Activated B cell treated with CpG ODN at 0.5 μM for 24 hours (primary cell): ENCODE results near the gene ENTHD1. TPM values are rescaled to one million over a fixed set of nuclear protein-coding genes. Genes with fewer than 3 reads are reported as not detected.

Experiments used
- ATAC-seq: fragments of 200-7000 bp; cut with Tn5 transposase; one replicate; pipeline ENCODE4 v1.10.0; 2021; ENCODE audit warnings: low read depth, mild to moderate bottlenecking, moderate library complexity
- CTCF ChIA-PET: fragments of 350-600 bp; sonication (Branson Sonifier 250); formaldehyde crosslinking; loops from one replicate; lab custom pipeline; 2021; ENCODE audit warnings: antibody characterized with exemption; lab: Charles Lee
- POLR2A ChIA-PET: fragments of 350-600 bp; sonication (Branson Sonifier 250); formaldehyde crosslinking; loops from one replicate; lab custom pipeline; 2021; ENCODE audit warnings: antibody characterized with exemption; lab: Charles Lee
- DNase-seq: peaks from one replicate; pipeline ENCODE4 v3.0.0; 2022
- H3K27ac Mint-ChIP-seq: one replicate; pipeline ENCODE4 v1.8.0; 2020; ENCODE audit warnings: mixed read lengths
- H3K27me3 Mint-ChIP-seq: one replicate; pipeline ENCODE4 v1.8.0; 2021; ENCODE audit warnings: mixed read lengths
- H3K36me3 Mint-ChIP-seq: one replicate; pipeline ENCODE4 v1.8.0; 2021; ENCODE audit warnings: low read depth, mixed read lengths
- H3K4me1 Mint-ChIP-seq: one replicate; pipeline ENCODE4 v1.8.0; 2021; ENCODE audit warnings: mixed read lengths
- H3K4me3 Mint-ChIP-seq: one replicate; pipeline ENCODE4 v1.8.0; 2020; ENCODE audit warnings: mild to moderate bottlenecking, mixed read lengths
- H3K9me3 Mint-ChIP-seq: one replicate; pipeline ENCODE4 v1.8.0; 2020; ENCODE audit warnings: mixed read lengths
- intact Hi-C: fragments of 100-400 bp; cut with micrococcal nuclease; formaldehyde crosslinking; loops from one replicate; pipeline ENCODE4 v1.15.1; 2024
- total RNA-seq: library from RNA; stranded (reverse); gene quantifications from 2 replicates; pipeline ENCODE4 v1.2.3, GENCODE V29; 2022
- TF ChIP-seq, protein P1 (sequence below): fragments of 200-600 bp; IDR thresholded peaks from one replicate; pipeline ENCODE4 v1.8.0; 2022; ENCODE audit warnings: antibody characterized with exemption, mild to moderate bottlenecking

Gene ENTHD1
- total RNA-seq, 1 donor from 2014 or later, result not detected

DNA sequence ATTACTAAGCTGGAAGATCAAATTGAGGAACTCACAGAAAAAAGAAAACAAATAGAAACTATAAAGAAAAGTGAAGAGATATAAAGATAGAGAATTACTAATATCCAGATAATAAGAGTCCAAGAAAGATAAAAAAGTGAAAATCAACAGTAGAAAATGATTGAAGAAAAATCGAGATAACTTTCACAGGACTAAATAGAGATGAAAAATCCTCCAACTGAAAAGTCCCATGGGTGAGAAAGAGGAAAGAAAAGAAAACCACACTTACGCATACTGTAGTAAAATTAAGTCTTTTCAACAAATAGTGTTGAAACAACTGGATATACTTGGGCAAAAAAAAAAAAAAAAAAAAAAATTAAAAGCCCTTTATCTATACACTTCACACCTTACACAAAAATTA lies 60.0 kb downstream of the ENTHD1 start:
- Mint-ChIP-seq H3K4me3 (peak overlapping the region; percentile 9), H3K9me3 (peaks cover 14% of the 10 kb centered on the region), H3K4me1 (peaks cover 58% of the 10 kb centered on the region), H3K27ac (peak overlapping the region; percentile 6), H3K36me3 (peaks cover 14% of the 10 kb centered on the region), H3K27me3 (no peaks in the 10 kb centered on the region)
- TF ChIP-seq, protein P1, sequence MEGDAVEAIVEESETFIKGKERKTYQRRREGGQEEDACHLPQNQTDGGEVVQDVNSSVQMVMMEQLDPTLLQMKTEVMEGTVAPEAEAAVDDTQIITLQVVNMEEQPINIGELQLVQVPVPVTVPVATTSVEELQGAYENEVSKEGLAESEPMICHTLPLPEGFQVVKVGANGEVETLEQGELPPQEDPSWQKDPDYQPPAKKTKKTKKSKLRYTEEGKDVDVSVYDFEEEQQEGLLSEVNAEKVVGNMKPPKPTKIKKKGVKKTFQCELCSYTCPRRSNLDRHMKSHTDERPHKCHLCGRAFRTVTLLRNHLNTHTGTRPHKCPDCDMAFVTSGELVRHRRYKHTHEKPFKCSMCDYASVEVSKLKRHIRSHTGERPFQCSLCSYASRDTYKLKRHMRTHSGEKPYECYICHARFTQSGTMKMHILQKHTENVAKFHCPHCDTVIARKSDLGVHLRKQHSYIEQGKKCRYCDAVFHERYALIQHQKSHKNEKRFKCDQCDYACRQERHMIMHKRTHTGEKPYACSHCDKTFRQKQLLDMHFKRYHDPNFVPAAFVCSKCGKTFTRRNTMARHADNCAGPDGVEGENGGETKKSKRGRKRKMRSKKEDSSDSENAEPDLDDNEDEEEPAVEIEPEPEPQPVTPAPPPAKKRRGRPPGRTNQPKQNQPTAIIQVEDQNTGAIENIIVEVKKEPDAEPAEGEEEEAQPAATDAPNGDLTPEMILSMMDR, result no peak
- ATAC-seq, result no peak
- intact Hi-C loops, result no loop called here
- POLR2A ChIA-PET, result no interaction called here
- DNase-seq, result no peak
- CTCF ChIA-PET, result interaction anchor here (1.2 kb wide), 1 partner anchor 12 kb away, joined by 3 read pairs; no protein-coding TSS in a partner anchor

DNA sequence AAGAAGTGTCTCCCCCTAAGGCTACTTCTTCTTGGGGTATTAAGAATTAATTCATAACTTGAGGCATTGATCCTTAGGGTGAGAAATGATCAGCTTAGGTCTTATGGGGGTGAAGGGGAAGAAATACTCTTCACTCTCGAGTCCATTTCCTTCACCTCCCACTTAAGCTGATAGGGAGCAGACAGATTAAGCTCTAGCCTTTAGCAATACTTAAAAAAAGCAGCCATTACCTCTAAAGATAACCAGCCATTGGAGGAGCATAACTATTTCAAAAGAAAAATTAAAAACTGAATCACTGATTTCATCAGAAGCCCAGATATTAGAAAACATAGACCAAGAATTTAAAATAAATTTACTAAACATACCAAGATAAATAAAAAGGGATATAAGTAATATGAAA lies 60.5 kb downstream of the ENTHD1 start:
- CTCF ChIA-PET, result interaction anchor here (1.2 kb wide), 1 partner anchor 13 kb away, joined by 3 read pairs; no protein-coding TSS in a partner anchor

DNA sequence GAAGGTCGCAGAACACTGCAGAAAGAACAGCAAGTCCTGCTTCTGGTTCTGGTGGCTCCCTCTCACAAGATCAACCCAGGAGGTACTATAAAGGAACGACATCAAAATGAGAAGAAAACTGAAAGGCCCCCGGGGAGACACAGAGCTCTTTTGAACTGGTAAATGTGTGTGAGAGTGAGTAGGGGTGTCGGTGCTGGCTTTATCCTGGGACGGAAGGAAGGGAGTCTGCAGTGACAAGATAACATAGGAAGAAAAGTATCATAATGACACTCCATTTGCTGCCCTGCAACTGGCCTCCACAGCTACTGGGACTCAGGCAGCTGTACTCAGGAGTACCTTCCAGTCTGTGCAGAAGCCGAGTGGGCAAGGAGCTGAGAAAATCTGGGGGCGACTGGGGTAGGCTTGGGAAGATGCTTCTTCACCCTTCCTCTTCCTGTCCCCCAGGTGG lies 60.9 kb downstream of the ENTHD1 start:
- intact Hi-C loops, result no loop called here
- Mint-ChIP-seq H3K4me3 (peak overlapping the region; percentile 36), H3K36me3 (peaks cover 14% of the 10 kb centered on the region), H3K27me3 (no peaks in the 10 kb centered on the region), H3K9me3 (peaks cover 14% of the 10 kb centered on the region), H3K4me1 (peaks cover 66% of the 10 kb centered on the region), H3K27ac (peak overlapping the region; percentile 59)
- ATAC-seq (peak; percentile 14), DNase-seq (no peak)
- TF ChIP-seq, protein P1, result no peak
- ChIA-PET CTCF (interaction anchor here (1.2 kb wide), 1 partner anchor 13 kb away, joined by 3 read pairs; no protein-coding TSS in a partner anchor), POLR2A (interaction anchor here (1.2 kb wide), 1 partner anchor 20 kb away, joined by 3 read pairs; no protein-coding TSS in a partner anchor)

More for the DNA sequence above, 60.5 kb downstream of the ENTHD1 start:
- no peak for ATAC-seq
- intact Hi-C loops, result no loop called here
- peaks cover 63% of the 10 kb centered on the region for H3K4me1 Mint-ChIP-seq
- POLR2A ChIA-PET, result interaction anchor here (1.2 kb wide), 1 partner anchor 20 kb away, joined by 3 read pairs; no protein-coding TSS in a partner anchor
- no peak overlapping the region for H3K4me3 Mint-ChIP-seq
- no peak for DNase-seq
- H3K27ac Mint-ChIP-seq, result peak overlapping the region; percentile 59
- H3K36me3 Mint-ChIP-seq, result peaks cover 14% of the 10 kb centered on the region
- peaks cover 14% of the 10 kb centered on the region for H3K9me3 Mint-ChIP-seq
- H3K27me3 Mint-ChIP-seq, result no peaks in the 10 kb centered on the region
- TF ChIP-seq, protein P1, result no peak

DNA sequence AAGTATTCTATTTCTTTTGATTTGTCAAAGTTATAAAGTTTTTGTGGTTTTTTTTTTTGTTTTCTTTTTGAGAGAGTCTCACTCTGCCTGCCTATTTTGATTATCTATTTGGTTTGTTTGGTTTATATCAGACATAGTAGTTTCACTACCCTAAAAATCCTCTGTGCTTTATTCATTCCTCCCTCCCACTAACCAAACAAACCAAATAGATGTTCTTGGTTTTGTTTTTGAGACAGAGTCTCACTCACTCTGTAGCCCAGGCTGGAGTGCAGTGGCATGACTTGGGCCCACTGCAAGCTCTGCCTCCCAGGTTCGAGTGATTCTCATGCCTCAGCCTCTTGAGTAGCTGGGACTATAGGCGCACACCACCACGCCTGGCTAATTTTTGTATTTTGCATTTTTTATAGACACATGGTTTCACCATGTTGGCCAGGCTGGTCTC lies 67.9 kb downstream of the ENTHD1 start:
- peaks cover 48% of the 10 kb centered on the region for H3K4me1 Mint-ChIP-seq
- peaks cover 4% of the 10 kb centered on the region for H3K36me3 Mint-ChIP-seq
- POLR2A ChIA-PET, result interaction anchor here (0.6 to 0.7 kb wide), 2 partner anchors 85 to 324 kb away, joined by 3 to 4 read pairs; partner anchors contain the start of gene MIEF1
- H3K27ac Mint-ChIP-seq, result peak overlapping the region; percentile 87
- CTCF ChIA-PET, result no interaction called here
- TF ChIP-seq, protein P1, result no peak
- intact Hi-C loops, result loop anchor here (1.0 to 2.0 kb wide), 2 partner anchors 13 to 74 kb away; no protein-coding TSS in a partner anchor
- no peaks in the 10 kb centered on the region for H3K9me3 Mint-ChIP-seq
- ATAC-seq (peak; percentile 95), DNase-seq (peak; percentile 20)
- peak overlapping the region; percentile 75 for H3K4me3 Mint-ChIP-seq
- H3K27me3 Mint-ChIP-seq, result no peaks in the 10 kb centered on the region

DNA sequence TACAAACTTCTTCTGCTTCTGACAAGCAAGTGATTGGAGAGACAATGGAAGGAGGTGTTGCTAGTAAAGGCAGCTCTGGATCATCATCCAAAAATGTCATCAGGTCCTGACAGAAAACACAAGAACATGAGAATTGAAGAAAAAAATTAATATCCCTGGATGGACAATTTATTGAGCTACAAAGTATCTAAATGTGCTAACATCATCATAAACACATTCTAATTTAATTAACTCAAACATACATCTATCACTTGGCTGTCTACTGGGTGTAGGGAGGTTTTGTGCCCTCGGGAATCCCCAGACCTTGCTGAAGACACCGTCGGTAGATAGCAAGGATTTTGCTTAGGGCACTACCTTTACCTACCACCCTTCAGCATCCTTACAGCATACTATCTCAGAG lies 72.6 kb downstream of the ENTHD1 start:
- no peaks in the 10 kb centered on the region for H3K9me3 Mint-ChIP-seq
- no peaks in the 10 kb centered on the region for H3K27me3 Mint-ChIP-seq
- no peak overlapping the region for H3K27ac Mint-ChIP-seq
- no peak overlapping the region for H3K4me3 Mint-ChIP-seq
- ChIA-PET POLR2A (interaction anchor here (0.5 to 0.6 kb wide), 3 partner anchors 136 to 331 kb away, joined by 3 to 6 read pairs (median 3); no protein-coding TSS in a partner anchor), CTCF (no interaction called here)
- no peak for ATAC-seq
- peaks cover 35% of the 10 kb centered on the region for H3K4me1 Mint-ChIP-seq
- no peaks in the 10 kb centered on the region for H3K36me3 Mint-ChIP-seq
- intact Hi-C loops, result no loop called here
- TF ChIP-seq, protein P1, result no peak
- DNase-seq, result no peak
